ENCODE results near the gene IL21R.

The IL21R gene

DNA sequence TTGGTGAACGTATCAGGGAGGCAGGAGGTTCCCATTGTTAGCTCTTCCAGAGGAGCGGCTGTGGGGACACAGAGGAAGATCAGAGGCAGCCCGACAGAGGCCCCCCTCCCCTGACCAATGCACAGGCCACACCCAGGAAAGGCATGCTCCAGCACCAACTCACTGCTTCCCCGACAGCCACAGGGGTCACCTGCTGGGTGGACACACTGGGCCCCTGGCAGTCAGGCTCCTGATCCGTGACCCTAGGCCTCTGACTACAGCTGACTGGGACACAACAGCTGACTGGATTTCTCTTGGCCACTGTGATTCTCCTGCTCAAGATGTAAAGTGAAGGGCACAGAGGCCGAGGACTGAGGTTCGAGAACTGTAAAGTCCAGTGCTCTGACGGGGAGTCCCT, 63.5 kb downstream of the IL21R start:
- Histone ChIP-seq H3K9me3 (ENCODE audit: control insufficient read depth, insufficient read depth, low read length) (no peaks in the 10 kb centered on the region), H3K36me3 (ENCODE audit: control insufficient read depth, insufficient read depth, low read length) (peaks cover 74% of the 10 kb centered on the region), H3K27me3 (ENCODE audit: control insufficient read depth, insufficient read depth, low read length) (no peaks in the 10 kb centered on the region), H3K4me3 (ENCODE audit: low read depth, low read length) (no peak overlapping the region), H3K4me1 (ENCODE audit: control insufficient read depth, insufficient read depth, low read length) (no peaks in the 10 kb centered on the region), H3K9ac (ENCODE audit: low read depth, low read length) (no peak overlapping the region)

DNA sequence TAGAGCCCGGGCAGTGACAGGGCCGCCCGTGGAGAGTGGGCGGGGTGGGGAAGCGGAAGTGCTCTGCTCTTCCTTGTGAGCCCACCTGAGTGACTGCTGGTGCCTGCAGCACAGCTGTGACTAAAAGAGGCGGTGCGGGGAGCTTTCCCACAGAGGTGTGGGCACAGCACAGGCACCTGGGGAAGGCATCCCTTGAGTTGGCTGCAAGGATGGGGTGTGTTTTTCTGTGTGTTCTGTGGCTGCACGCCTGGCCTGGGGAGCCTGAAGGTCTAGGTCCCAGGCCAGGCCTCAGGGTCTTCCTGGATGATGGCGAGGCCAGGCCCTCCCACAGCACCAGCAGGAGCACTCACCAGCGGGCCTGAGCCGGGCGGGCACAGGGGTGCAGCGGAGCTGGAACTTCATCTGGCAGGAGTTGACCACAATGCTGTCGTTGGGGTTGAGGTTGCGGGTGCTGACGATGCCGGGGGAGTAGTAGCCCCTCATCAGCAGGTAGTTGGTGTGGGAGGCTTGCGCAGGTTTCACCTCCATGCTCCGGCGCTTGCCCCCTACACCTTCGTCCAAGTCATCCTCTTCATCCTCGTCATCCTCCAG, 67.1 kb downstream of the IL21R start:
- H3K36me3 ChIP-seq (ENCODE audit: control insufficient read depth, insufficient read depth, low read length) = peaks cover 71% of the 10 kb centered on the region
- no peaks in the 10 kb centered on the region for H3K27me3 ChIP-seq (ENCODE audit: control insufficient read depth, insufficient read depth, low read length)
- H3K4me3 ChIP-seq (ENCODE audit: low read depth, low read length) = no peak overlapping the region
- no peaks in the 10 kb centered on the region for H3K9me3 ChIP-seq (ENCODE audit: control insufficient read depth, insufficient read depth, low read length)
- H3K9ac ChIP-seq (ENCODE audit: low read depth, low read length) = no peak overlapping the region
- H3K4me1 ChIP-seq (ENCODE audit: control insufficient read depth, insufficient read depth, low read length) = no peaks in the 10 kb centered on the region

DNA sequence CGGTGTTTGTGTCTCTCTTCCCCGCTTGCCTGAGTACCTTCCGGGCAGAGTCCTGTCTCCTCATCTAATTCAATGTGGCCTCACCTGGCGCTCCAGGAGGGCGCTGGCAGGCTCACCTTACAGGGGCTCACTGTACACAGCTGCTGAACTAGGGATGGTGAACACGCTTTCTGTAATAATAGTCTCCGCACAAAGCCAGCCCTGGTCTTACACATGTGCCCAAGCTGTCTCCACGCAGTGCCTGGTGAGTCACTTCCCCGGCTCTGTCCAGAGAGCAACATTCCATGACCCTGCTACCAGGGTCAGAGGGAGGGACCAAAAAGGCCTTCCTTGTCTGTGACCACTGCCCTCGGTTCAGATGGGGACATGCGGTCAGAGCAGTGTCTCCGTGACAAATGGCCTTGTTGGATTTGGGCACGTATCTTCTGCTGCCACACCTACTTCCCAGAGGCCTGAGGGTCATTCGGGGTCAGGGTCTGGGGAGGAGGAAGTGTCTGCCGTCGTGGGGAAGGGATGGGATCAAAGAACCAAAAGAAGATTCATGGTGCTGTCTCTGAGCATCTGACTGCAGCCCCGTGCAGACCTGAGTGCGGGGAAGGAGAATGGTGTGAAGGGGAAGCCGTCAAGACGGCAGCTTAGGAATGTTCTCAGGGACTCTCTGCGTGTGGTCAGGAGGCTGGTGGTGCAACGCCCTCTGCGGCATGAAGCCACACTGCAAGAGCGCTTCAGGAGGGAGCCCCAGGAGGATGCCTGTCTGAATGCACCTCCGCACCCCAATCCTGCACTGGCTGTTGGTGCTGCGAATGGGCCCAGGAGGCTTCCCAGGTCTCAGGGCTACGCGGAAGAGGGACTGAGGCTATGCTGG, 68.8 kb downstream of the IL21R start:
- Histone ChIP-seq H3K9ac (ENCODE audit: low read depth, low read length) (no peak overlapping the region), H3K4me1 (ENCODE audit: control insufficient read depth, insufficient read depth, low read length) (no peaks in the 10 kb centered on the region), H3K36me3 (ENCODE audit: control insufficient read depth, insufficient read depth, low read length) (peaks cover 67% of the 10 kb centered on the region), H3K9me3 (ENCODE audit: control insufficient read depth, insufficient read depth, low read length) (no peaks in the 10 kb centered on the region), H3K27me3 (ENCODE audit: control insufficient read depth, insufficient read depth, low read length) (no peaks in the 10 kb centered on the region), H3K4me3 (ENCODE audit: low read depth, low read length) (no peak overlapping the region)

DNA sequence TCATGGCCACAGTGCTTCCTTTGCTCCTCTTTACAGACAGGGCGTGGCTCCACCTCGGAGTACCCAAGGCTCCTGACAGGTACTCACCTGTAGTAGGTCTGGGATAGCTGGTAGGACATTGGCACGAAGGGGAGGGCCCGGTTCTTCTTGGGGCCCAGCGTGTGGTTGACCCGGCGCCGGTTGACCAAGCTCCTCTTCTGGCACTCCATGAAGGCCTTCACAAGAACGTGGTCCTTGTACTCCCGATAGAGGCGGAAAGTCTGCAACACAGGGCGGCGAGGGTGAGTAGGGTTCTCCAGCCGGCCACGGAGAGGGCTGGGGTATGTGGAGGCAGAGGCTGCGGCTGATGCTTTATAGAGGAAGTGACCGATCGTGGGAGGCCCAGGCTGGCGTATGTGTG, 69.7 kb downstream of the IL21R start:
- Histone ChIP-seq H3K36me3 (ENCODE audit: control insufficient read depth, insufficient read depth, low read length) (peaks cover 70% of the 10 kb centered on the region), H3K4me3 (ENCODE audit: low read depth, low read length) (no peak overlapping the region), H3K9me3 (ENCODE audit: control insufficient read depth, insufficient read depth, low read length) (no peaks in the 10 kb centered on the region)

DNA sequence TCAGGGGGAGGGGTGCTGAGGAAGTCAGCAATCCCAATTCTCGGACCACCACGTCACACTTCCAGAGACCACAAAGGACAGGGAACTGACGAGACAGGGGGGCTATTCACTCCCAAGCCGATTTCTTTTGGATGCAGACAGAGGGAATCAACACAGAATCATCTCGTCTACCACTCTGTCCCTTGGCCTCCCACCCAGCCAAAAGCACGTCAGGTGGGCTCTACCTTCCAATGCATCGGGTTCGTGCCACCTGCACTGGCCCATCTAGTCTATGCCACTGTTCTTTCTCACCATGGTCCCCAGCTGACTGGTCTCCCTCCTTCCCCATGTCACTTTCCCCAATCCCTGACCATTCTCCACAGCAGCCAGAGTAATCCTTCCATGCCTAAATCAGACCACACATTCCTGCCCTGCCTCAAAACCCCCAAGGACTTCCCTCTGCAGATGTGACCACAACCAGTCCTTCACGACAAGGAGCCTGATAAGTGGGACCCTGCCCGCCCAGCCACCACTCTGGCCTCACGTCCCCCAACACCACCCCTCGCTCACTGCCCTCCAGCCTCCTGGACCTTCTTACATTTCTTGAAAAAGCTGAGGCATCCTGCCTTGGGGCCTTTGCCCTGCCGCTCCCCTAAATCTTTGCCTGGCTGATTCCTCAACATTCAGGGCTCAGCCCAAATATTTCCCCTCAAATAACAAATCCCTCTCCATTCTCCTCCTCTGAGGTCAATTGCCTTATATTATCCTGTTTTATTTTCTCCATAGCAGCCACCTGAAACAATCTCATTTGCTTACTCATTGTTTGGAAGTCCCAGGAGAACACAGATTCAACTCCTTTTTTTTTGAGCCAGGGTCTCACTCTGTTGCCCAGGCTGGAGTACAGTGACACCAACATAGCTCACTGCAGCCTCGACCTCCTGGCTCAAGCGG, 70.4 kb downstream of the IL21R start:
- no peak overlapping the region for H3K9ac ChIP-seq (ENCODE audit: low read depth, low read length)
- no peak overlapping the region for H3K4me3 ChIP-seq (ENCODE audit: low read depth, low read length)
- no peaks in the 10 kb centered on the region for H3K9me3 ChIP-seq (ENCODE audit: control insufficient read depth, insufficient read depth, low read length)
- peaks cover 70% of the 10 kb centered on the region for H3K36me3 ChIP-seq (ENCODE audit: control insufficient read depth, insufficient read depth, low read length)
- no peaks in the 10 kb centered on the region for H3K4me1 ChIP-seq (ENCODE audit: control insufficient read depth, insufficient read depth, low read length)
- H3K27me3 ChIP-seq (ENCODE audit: control insufficient read depth, insufficient read depth, low read length) = no peaks in the 10 kb centered on the region

More for the DNA sequence above, 69.7 kb downstream of the IL21R start:
- H3K27me3 ChIP-seq (ENCODE audit: control insufficient read depth, insufficient read depth, low read length) = no peaks in the 10 kb centered on the region
- H3K9ac ChIP-seq (ENCODE audit: low read depth, low read length) = no peak overlapping the region
- no peaks in the 10 kb centered on the region for H3K4me1 ChIP-seq (ENCODE audit: control insufficient read depth, insufficient read depth, low read length)

DNA sequence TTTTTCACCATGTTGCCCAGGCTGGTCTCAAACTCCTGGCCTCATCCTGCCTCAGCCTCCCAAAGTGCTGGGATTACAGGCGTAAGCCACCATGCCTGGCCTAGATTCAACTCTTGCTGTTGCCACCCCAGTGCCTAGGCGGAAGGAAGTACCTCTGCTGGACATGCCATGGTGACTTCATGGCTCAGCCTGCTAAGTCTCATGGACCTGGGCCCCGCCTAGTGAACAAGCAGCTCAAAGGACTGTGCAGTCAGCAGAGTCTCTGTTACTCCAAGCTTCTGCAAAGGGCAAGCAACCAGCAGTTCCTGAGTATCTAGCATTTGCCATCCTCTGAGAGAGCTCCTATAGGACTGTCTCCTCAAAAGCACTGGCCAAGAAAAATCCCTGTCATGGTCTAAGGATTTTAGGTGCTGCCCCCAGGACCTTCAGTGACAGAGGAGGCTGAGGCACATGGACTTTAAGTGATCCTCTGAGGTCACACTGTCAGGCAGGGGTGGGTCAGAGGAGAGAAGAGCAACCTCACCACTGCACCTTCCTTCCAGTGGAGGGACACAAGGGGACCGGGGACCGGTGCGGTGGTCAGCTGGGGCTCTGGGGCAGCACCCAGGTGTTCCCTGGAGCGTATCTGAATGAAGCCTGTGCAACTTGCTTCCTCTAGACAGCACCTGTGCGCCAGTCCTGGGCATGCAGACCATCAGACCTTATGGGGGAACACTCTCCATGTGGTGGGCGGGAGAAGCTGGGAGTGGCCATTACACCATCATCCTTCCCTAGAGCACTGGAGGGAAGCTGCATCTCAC, 71.3 kb downstream of the IL21R start:
- no peaks in the 10 kb centered on the region for H3K9me3 ChIP-seq (ENCODE audit: control insufficient read depth, insufficient read depth, low read length)
- no peak overlapping the region for H3K4me3 ChIP-seq (ENCODE audit: low read depth, low read length)
- no peaks in the 10 kb centered on the region for H3K4me1 ChIP-seq (ENCODE audit: control insufficient read depth, insufficient read depth, low read length)
- no peak overlapping the region for H3K9ac ChIP-seq (ENCODE audit: low read depth, low read length)
- no peaks in the 10 kb centered on the region for H3K27me3 ChIP-seq (ENCODE audit: control insufficient read depth, insufficient read depth, low read length)
- H3K36me3 ChIP-seq (ENCODE audit: control insufficient read depth, insufficient read depth, low read length) = peaks cover 71% of the 10 kb centered on the region

DNA sequence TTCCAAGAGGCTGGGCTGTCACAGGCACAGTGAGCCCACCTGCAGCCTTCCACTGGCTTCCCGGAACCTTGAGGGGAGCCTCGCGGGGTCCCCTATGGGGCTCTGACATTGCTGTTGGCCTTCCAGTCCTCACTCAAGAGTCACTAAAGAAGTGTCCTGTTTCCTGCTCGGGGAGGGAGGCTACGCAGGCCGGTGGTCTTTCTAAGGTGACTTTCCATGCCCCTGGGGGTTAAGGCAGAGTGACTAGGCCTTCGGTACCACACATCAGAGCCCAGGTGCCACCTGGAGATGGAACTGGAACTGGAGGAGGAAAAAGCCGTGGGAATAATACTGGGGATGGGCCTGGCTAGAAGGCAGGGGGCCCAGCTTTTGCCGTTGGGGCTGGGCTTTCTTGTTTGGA, 72.1 kb downstream of the IL21R start:
- no peaks in the 10 kb centered on the region for H3K4me1 ChIP-seq (ENCODE audit: control insufficient read depth, insufficient read depth, low read length)
- no peaks in the 10 kb centered on the region for H3K27me3 ChIP-seq (ENCODE audit: control insufficient read depth, insufficient read depth, low read length)
- no peak overlapping the region for H3K9ac ChIP-seq (ENCODE audit: low read depth, low read length)
- no peak overlapping the region for H3K4me3 ChIP-seq (ENCODE audit: low read depth, low read length)
- H3K36me3 ChIP-seq (ENCODE audit: control insufficient read depth, insufficient read depth, low read length) = peaks cover 71% of the 10 kb centered on the region
- no peaks in the 10 kb centered on the region for H3K9me3 ChIP-seq (ENCODE audit: control insufficient read depth, insufficient read depth, low read length)

DNA sequence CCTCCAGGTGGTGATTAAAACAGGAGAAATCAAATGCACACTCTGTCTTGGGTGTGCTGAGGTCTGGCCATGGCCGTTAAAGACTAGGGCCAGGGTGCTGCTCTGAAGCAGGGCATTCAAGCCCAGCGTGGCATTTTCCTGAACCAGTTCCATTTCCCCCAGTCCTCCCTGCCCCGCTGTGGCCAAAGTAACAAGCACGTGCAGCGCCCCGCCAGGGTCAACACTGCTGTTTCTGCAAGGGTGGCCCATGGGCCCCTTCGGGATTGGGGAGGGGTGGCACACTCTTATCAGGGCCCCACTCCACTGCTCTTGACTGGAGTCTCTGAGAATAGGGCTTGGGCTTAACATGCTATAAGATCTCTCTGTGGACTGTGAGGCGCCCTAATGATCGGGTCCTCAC, 72.9 kb downstream of the IL21R start:
- Histone ChIP-seq H3K9ac (ENCODE audit: low read depth, low read length) (no peak overlapping the region), H3K9me3 (ENCODE audit: control insufficient read depth, insufficient read depth, low read length) (no peaks in the 10 kb centered on the region), H3K27me3 (ENCODE audit: control insufficient read depth, insufficient read depth, low read length) (no peaks in the 10 kb centered on the region), H3K4me3 (ENCODE audit: low read depth, low read length) (no peak overlapping the region), H3K36me3 (ENCODE audit: control insufficient read depth, insufficient read depth, low read length) (peaks cover 66% of the 10 kb centered on the region), H3K4me1 (ENCODE audit: control insufficient read depth, insufficient read depth, low read length) (no peaks in the 10 kb centered on the region)

DNA sequence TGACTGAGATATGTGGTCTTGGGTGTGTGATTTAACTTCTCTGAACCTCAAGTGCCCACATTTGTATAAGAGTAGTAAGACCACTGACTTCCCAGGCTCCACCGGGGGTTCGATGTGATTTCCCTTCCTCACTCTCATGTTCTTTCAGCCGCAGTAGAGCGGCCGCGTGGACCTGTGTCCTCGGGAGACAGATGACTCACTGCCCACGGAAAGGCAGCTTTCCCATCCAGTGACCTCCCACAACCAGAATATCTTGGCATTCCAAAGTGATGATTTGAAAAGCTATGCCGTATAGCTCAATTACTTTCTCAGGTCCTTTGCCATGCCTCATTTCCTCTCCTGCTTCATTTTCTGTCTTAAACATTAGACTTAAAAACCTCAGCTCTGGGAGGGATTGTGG, 73.6 kb downstream of the IL21R start:
- H3K4me3 ChIP-seq (ENCODE audit: low read depth, low read length) = no peak overlapping the region
- H3K9ac ChIP-seq (ENCODE audit: low read depth, low read length) = no peak overlapping the region
- peaks cover 66% of the 10 kb centered on the region for H3K36me3 ChIP-seq (ENCODE audit: control insufficient read depth, insufficient read depth, low read length)
- H3K4me1 ChIP-seq (ENCODE audit: control insufficient read depth, insufficient read depth, low read length) = no peaks in the 10 kb centered on the region
- no peaks in the 10 kb centered on the region for H3K27me3 ChIP-seq (ENCODE audit: control insufficient read depth, insufficient read depth, low read length)
- no peaks in the 10 kb centered on the region for H3K9me3 ChIP-seq (ENCODE audit: control insufficient read depth, insufficient read depth, low read length)

DNA sequence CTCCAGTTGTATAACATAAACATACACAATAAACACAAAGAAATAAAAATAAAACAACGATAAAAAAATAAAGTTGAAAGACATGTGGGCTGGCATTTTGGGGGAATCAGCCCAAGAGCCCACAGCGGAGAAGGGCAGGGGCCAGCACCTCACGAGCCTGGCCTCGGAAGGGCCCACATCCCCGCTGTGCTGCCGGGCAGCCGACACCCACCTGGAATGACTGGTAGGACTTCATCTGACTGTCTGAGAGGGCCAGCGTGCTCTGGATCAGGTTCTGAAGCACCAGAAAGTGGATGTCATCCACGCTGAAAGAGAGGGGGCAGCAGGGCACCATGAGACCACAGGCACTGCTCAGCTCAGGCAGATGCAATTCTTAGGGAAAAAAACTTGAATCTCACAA, 74.3 kb downstream of the IL21R start:
- Histone ChIP-seq H3K9ac (ENCODE audit: low read depth, low read length) (no peak overlapping the region), H3K4me3 (ENCODE audit: low read depth, low read length) (no peak overlapping the region), H3K9me3 (ENCODE audit: control insufficient read depth, insufficient read depth, low read length) (no peaks in the 10 kb centered on the region), H3K36me3 (ENCODE audit: control insufficient read depth, insufficient read depth, low read length) (peaks cover 63% of the 10 kb centered on the region), H3K4me1 (ENCODE audit: control insufficient read depth, insufficient read depth, low read length) (no peaks in the 10 kb centered on the region), H3K27me3 (ENCODE audit: control insufficient read depth, insufficient read depth, low read length) (no peaks in the 10 kb centered on the region)

DNA sequence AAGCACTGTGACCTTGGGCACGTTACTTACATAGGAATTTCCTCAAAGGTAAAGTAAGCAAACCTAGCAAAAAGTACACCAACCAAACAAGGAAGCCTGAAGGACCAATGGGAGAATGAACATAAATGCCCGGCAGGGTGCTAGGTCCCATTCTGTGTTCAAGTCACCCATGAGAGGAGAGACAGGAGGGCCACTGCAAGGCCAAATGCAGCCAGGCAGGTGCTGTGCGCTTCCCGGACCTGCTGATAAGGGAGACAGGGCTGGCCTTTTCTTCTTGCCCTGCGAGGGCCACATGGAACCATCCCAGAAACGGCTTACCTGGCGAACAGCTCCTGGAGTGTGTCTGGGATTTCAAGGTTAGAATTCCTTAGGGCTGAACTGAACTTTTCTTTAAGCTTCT, 78.8 kb downstream of the IL21R start:
- H3K9ac ChIP-seq (ENCODE audit: low read depth, low read length) = no peak overlapping the region
- no peak overlapping the region for H3K4me3 ChIP-seq (ENCODE audit: low read depth, low read length)
- H3K9me3 ChIP-seq (ENCODE audit: control insufficient read depth, insufficient read depth, low read length) = no peaks in the 10 kb centered on the region
- peaks cover 72% of the 10 kb centered on the region for H3K36me3 ChIP-seq (ENCODE audit: control insufficient read depth, insufficient read depth, low read length)
- H3K27me3 ChIP-seq (ENCODE audit: control insufficient read depth, insufficient read depth, low read length) = no peaks in the 10 kb centered on the region
- H3K4me1 ChIP-seq (ENCODE audit: control insufficient read depth, insufficient read depth, low read length) = no peaks in the 10 kb centered on the region
